Measurements from ENCODE around the gene HHAT.

The HHAT gene

GRCh38 chr1:210700083-210700482 is 371.4 kb downstream of the HHAT start:
- Mint-ChIP-seq H3K9me3 (no peaks in the 10 kb centered on the region), H3K27me3 (no peaks in the 10 kb centered on the region), H3K27ac (no peak overlapping the region), H3K4me1 (peaks cover 8% of the 10 kb centered on the region), H3K4me3 (no peak overlapping the region), H3K36me3 (ENCODE audit: low read depth) (no peaks in the 10 kb centered on the region)
- ATAC-seq, result no peak
- DNase-seq, result no peak

- H3K9me3 Mint-ChIP-seq, result no peaks in the 10 kb centered on the region
- H3K27ac Mint-ChIP-seq, result no peak overlapping the region
- H3K4me1 Mint-ChIP-seq, result peaks cover 8% of the 10 kb centered on the region
- H3K36me3 Mint-ChIP-seq (ENCODE audit: low read depth), result no peaks in the 10 kb centered on the region
- H3K27me3 Mint-ChIP-seq, result no peaks in the 10 kb centered on the region
- no peak overlapping the region for H3K4me3 Mint-ChIP-seq
- DNase-seq (no peak), ATAC-seq (no peak)
These were observed 371.8 kb downstream of the HHAT start for GRCh38 chr1:210700511-210700910.

- ATAC-seq (no peak), DNase-seq (no peak)
- Mint-ChIP-seq H3K36me3 (ENCODE audit: low read depth) (no peaks in the 10 kb centered on the region), H3K9me3 (no peaks in the 10 kb centered on the region), H3K27me3 (no peaks in the 10 kb centered on the region), H3K4me3 (no peak overlapping the region), H3K27ac (no peak overlapping the region), H3K4me1 (no peaks in the 10 kb centered on the region)
These were observed 373.8 kb downstream of the HHAT start for GRCh38 chr1:210702506-210702905.

- Mint-ChIP-seq H3K9me3 (no peaks in the 10 kb centered on the region), H3K27ac (no peak overlapping the region)
- ATAC-seq, result no peak
These were observed 374.9 kb downstream of the HHAT start for GRCh38 chr1:210703593-210703992.

GRCh38 chr1:210705086-210705485 is 376.4 kb downstream of the HHAT start:
- no peaks in the 10 kb centered on the region for H3K4me1 Mint-ChIP-seq
- no peaks in the 10 kb centered on the region for H3K36me3 Mint-ChIP-seq (ENCODE audit: low read depth)
- no peaks in the 10 kb centered on the region for H3K9me3 Mint-ChIP-seq
- no peak for DNase-seq
- no peaks in the 10 kb centered on the region for H3K27me3 Mint-ChIP-seq
- no peak overlapping the region for H3K4me3 Mint-ChIP-seq
- no peak overlapping the region for H3K27ac Mint-ChIP-seq
- ATAC-seq, result no peak

More at GRCh38 chr1:210703593-210703992, 374.9 kb downstream of the HHAT start:
- Mint-ChIP-seq H3K4me1 (no peaks in the 10 kb centered on the region), H3K27me3 (no peaks in the 10 kb centered on the region), H3K4me3 (no peak overlapping the region), H3K36me3 (ENCODE audit: low read depth) (no peaks in the 10 kb centered on the region)
- no peak for DNase-seq

GRCh38 chr1:210706246-210706645 is 377.5 kb downstream of the HHAT start:
- no peak for ATAC-seq
- Mint-ChIP-seq H3K4me3 (no peak overlapping the region), H3K9me3 (no peaks in the 10 kb centered on the region), H3K27me3 (no peaks in the 10 kb centered on the region), H3K36me3 (ENCODE audit: low read depth) (no peaks in the 10 kb centered on the region), H3K4me1 (no peaks in the 10 kb centered on the region), H3K27ac (no peak overlapping the region)
- DNase-seq, result no peak

- Mint-ChIP-seq H3K36me3 (ENCODE audit: low read depth) (no peaks in the 10 kb centered on the region), H3K9me3 (no peaks in the 10 kb centered on the region), H3K4me3 (no peak overlapping the region), H3K27ac (no peak overlapping the region), H3K27me3 (no peaks in the 10 kb centered on the region), H3K4me1 (no peaks in the 10 kb centered on the region)
- DNase-seq, result no peak
- no peak for ATAC-seq
These were observed 378.9 kb downstream of the HHAT start for GRCh38 chr1:210707300-210708240.

GRCh38 chr1:210709701-210710100 is 381.0 kb downstream of the HHAT start:
- ATAC-seq, result no peak
- Mint-ChIP-seq H3K4me3 (no peak overlapping the region), H3K27me3 (no peaks in the 10 kb centered on the region), H3K4me1 (no peaks in the 10 kb centered on the region), H3K36me3 (ENCODE audit: low read depth) (no peaks in the 10 kb centered on the region), H3K9me3 (no peaks in the 10 kb centered on the region), H3K27ac (no peak overlapping the region)
- no peak for DNase-seq

- Mint-ChIP-seq H3K27ac (no peak overlapping the region), H3K4me3 (no peak overlapping the region), H3K4me1 (no peaks in the 10 kb centered on the region), H3K27me3 (no peaks in the 10 kb centered on the region), H3K36me3 (ENCODE audit: low read depth) (no peaks in the 10 kb centered on the region), H3K9me3 (no peaks in the 10 kb centered on the region)
- ATAC-seq, result no peak
- no peak for DNase-seq
These were observed 383.3 kb downstream of the HHAT start for GRCh38 chr1:210711825-210712612.

GRCh38 chr1:210715072-210715471 is 386.4 kb downstream of the HHAT start:
- no peaks in the 10 kb centered on the region for H3K36me3 Mint-ChIP-seq (ENCODE audit: low read depth)
- DNase-seq, result no peak
- ATAC-seq, result peak; percentile 40
- H3K27ac Mint-ChIP-seq, result no peak overlapping the region
- H3K4me1 Mint-ChIP-seq, result no peaks in the 10 kb centered on the region
- no peak overlapping the region for H3K4me3 Mint-ChIP-seq
- no peaks in the 10 kb centered on the region for H3K9me3 Mint-ChIP-seq
- no peaks in the 10 kb centered on the region for H3K27me3 Mint-ChIP-seq

GRCh38 chr1:210722410-210723081 is 393.8 kb downstream of the HHAT start:
- ATAC-seq (no peak), DNase-seq (no peak)
- Mint-ChIP-seq H3K9me3 (no peaks in the 10 kb centered on the region), H3K4me1 (no peaks in the 10 kb centered on the region), H3K36me3 (ENCODE audit: low read depth) (no peaks in the 10 kb centered on the region), H3K27me3 (no peaks in the 10 kb centered on the region), H3K27ac (no peak overlapping the region), H3K4me3 (no peak overlapping the region)

- no peak for ATAC-seq
- H3K9me3 Mint-ChIP-seq, result no peaks in the 10 kb centered on the region
These were observed 394.9 kb downstream of the HHAT start for GRCh38 chr1:210723646-210724045.

GRCh38 chr1:210724768-210725167 is 396.1 kb downstream of the HHAT start:
- no peaks in the 10 kb centered on the region for H3K9me3 Mint-ChIP-seq
- H3K4me3 Mint-ChIP-seq, result no peak overlapping the region
- no peak overlapping the region for H3K27ac Mint-ChIP-seq
- no peak for DNase-seq
- H3K27me3 Mint-ChIP-seq, result no peaks in the 10 kb centered on the region
- no peak for ATAC-seq
- no peaks in the 10 kb centered on the region for H3K36me3 Mint-ChIP-seq (ENCODE audit: low read depth)
- H3K4me1 Mint-ChIP-seq, result no peaks in the 10 kb centered on the region

More at GRCh38 chr1:210723646-210724045, 394.9 kb downstream of the HHAT start:
- Mint-ChIP-seq H3K36me3 (ENCODE audit: low read depth) (no peaks in the 10 kb centered on the region), H3K4me1 (no peaks in the 10 kb centered on the region), H3K4me3 (no peak overlapping the region), H3K27me3 (no peaks in the 10 kb centered on the region), H3K27ac (no peak overlapping the region)
- no peak for DNase-seq

Measured in activated naive CD8-positive, alpha-beta T cell treated with anti-CD3 and anti-CD28 coated beads, Interleukin-2, amount 50 U/mL, for 24 hours (primary cell).